ENCODE data around the gene SPINK6. TPM values are rescaled to one million over a fixed set of nuclear protein-coding genes. Genes with fewer than 3 reads are reported as not detected.

The SPINK6 gene
- total RNA-seq, 4 donors from 2014 or later, result not detected

- Histone ChIP-seq H3K4me3 (no peak overlapping the region), H3K9me3 (no peaks in the 10 kb centered on the region), H3K27me3 (no peaks in the 10 kb centered on the region), H3K27ac (replicated peaks in 1 of 4) (no peak overlapping the region), H3K4me1 (peaks cover 0 to 37% (median 3%) of the 10 kb centered on the region in 4 donors), H3K36me3 (no peaks in the 10 kb centered on the region)
- intact Hi-C loops (cut with DNase I), result no loop called here
- no peak for DNase-seq (ENCODE audit: extremely low spot score)
- 54% methylated on average over 3 of the region's 3 CpGs for WGBS
- TF ChIP-seq POLR2AphosphoS5 (IDR thresholded peaks at IDR 0.05), result no peak
- TF ChIP-seq EP300 (IDR thresholded peaks at IDR 0.05), result no peak
- no peak for TF ChIP-seq CTCF (IDR thresholded peaks at IDR 0.05)
- no peak for TF ChIP-seq POLR2A (IDR thresholded peaks at IDR 0.05; ENCODE audit: low read depth)
These were observed 6.4 kb downstream of the SPINK6 start for GRCh38 chr5:148209151-148209770.

GRCh38 chr5:148214665-148215185 lies 11.9 kb downstream of the SPINK6 start:
- TF ChIP-seq EP300 (IDR thresholded peaks at IDR 0.05) (no peak), POLR2A (IDR thresholded peaks at IDR 0.05; ENCODE audit: low read depth) (no peak), POLR2AphosphoS5 (IDR thresholded peaks at IDR 0.05) (no peak), CTCF (IDR thresholded peaks at IDR 0.05) (no peak)
- intact Hi-C loops (cut with DNase I), result no loop called here
- Histone ChIP-seq H3K27me3 (no peaks in the 10 kb centered on the region), H3K36me3 (no peaks in the 10 kb centered on the region), H3K27ac (replicated peaks in 1 of 4) (no peak overlapping the region), H3K9me3 (no peaks in the 10 kb centered on the region), H3K4me3 (no peak overlapping the region), H3K4me1 (no peaks in the 10 kb centered on the region)
- no peak for DNase-seq (ENCODE audit: extremely low spot score)
- 69% methylated on average over 1 of the region's 1 CpG for WGBS

- H3K27me3 ChIP-seq, result no peaks in the 10 kb centered on the region
- no peak overlapping the region for H3K27ac ChIP-seq (replicated peaks in 1 of 4)
- H3K36me3 ChIP-seq, result no peaks in the 10 kb centered on the region
- no peaks in the 10 kb centered on the region for H3K9me3 ChIP-seq
- no peak for DNase-seq (ENCODE audit: extremely low spot score)
- no peaks in the 10 kb centered on the region for H3K4me1 ChIP-seq
- TF ChIP-seq POLR2AphosphoS5 (IDR thresholded peaks at IDR 0.05) (no peak), POLR2A (IDR thresholded peaks at IDR 0.05; ENCODE audit: low read depth) (no peak), EP300 (IDR thresholded peaks at IDR 0.05) (no peak), CTCF (IDR thresholded peaks at IDR 0.05) (no peak)
- no peak overlapping the region for H3K4me3 ChIP-seq
- intact Hi-C loops (cut with DNase I), result no loop called here
- WGBS, result 70% methylated on average over 6 of the region's 6 CpGs
These were observed 18.7 kb downstream of the SPINK6 start for GRCh38 chr5:148221508-148221907.

GRCh38 chr5:148224117-148224742 lies 21.4 kb downstream of the SPINK6 start:
- no peak for DNase-seq (ENCODE audit: extremely low spot score)
- TF ChIP-seq POLR2AphosphoS5 (IDR thresholded peaks at IDR 0.05), result no peak
- no peaks in the 10 kb centered on the region for H3K36me3 ChIP-seq
- no peaks in the 10 kb centered on the region for H3K9me3 ChIP-seq
- no peaks in the 10 kb centered on the region for H3K4me1 ChIP-seq
- H3K27me3 ChIP-seq, result no peaks in the 10 kb centered on the region
- H3K4me3 ChIP-seq, result no peak overlapping the region
- no peak overlapping the region for H3K27ac ChIP-seq (replicated peaks in 1 of 4)
- 67% methylated on average over 2 of the region's 2 CpGs for WGBS
- intact Hi-C loops (cut with DNase I), result no loop called here

- Histone ChIP-seq H3K27me3 (no peaks in the 10 kb centered on the region), H3K36me3 (no peaks in the 10 kb centered on the region), H3K4me1 (no peaks in the 10 kb centered on the region), H3K4me3 (no peak overlapping the region), H3K27ac (replicated peaks in 1 of 4) (no peak overlapping the region), H3K9me3 (no peaks in the 10 kb centered on the region)
- intact Hi-C loops (cut with DNase I), result no loop called here
- WGBS, result 93% methylated on average over 3 of the region's 3 CpGs
- TF ChIP-seq POLR2AphosphoS5 (IDR thresholded peaks at IDR 0.05), result no peak
- TF ChIP-seq EP300 (IDR thresholded peaks at IDR 0.05), result no peak
- TF ChIP-seq CTCF (IDR thresholded peaks at IDR 0.05), result no peak
- no peak for TF ChIP-seq POLR2A (IDR thresholded peaks at IDR 0.05; ENCODE audit: low read depth)
- DNase-seq (ENCODE audit: extremely low spot score), result no peak
These were observed 25.6 kb downstream of the SPINK6 start for GRCh38 chr5:148228392-148228984.

Measured in esophagus muscularis mucosa (tissue), 4 donors.